ENCODE results near the gene AMPD2. TPM values are rescaled to one million over a fixed set of nuclear protein-coding genes. Genes with fewer than 3 reads are reported as not detected.

AMPD2 gene
- total and polyA plus RNA-seq, 7 experiments from 2014 or later: 26.2 to 403 (median 84.9) TPM

GRCh38 chr1:109598655-109599054, 21.0 kb upstream of the AMPD2 start:
- H3K27me3 Mint-ChIP-seq: no peaks in the 10 kb centered on the region
- peaks cover 0 to 7% of the 10 kb centered on the region in 2 donors for H3K4me1 ChIP-seq (ENCODE audit: control insufficient read depth in 2 of 2, insufficient read depth in 2 of 2, low read length in 2 of 2)
- H3K4me1 Mint-ChIP-seq: peaks cover 11 to 23% (median 23%) of the 10 kb centered on the region in 7 donors
- H3K9me3 Mint-ChIP-seq: no peaks in the 10 kb centered on the region
- H3K4me3 ChIP-seq (ENCODE audit: low read length): no peak overlapping the region
- peaks cover 0 to 13% (median 7%) of the 10 kb centered on the region in 5 donors for H3K36me3 Mint-ChIP-seq
- ATAC-seq: no peak
- intact Hi-C loops (cut with micrococcal nuclease): no loop called here
- H3K27ac ChIP-seq (ENCODE audit: low read depth, low read length): no peak overlapping the region
- POLR2A ChIA-PET: no interaction called here
- CTCF ChIA-PET: interaction anchor here (0.8 kb wide), 1 partner anchor 66 kb away, joined by 4 read pairs; no protein-coding TSS in a partner anchor
- DNase-seq: no peak
- H3K36me3 ChIP-seq (ENCODE audit: control insufficient read depth in 2 of 3, insufficient read depth in 3 of 3, low read length in 3 of 3): peaks cover 0 to under 1% (median 0%) of the 10 kb centered on the region in 3 experiments
- H3K9me3 ChIP-seq (ENCODE audit: control insufficient read depth in 2 of 3, low read length in 3 of 3): no peaks in the 10 kb centered on the region
- no peaks in the 10 kb centered on the region for H3K27me3 ChIP-seq (ENCODE audit: control insufficient read depth in 2 of 2, insufficient read depth in 2 of 2, low read length in 2 of 2)
- peak overlapping the region in 3 of 9 donors; percentile 6 to 66 (median 40) for H3K27ac Mint-ChIP-seq
- H3K4me3 Mint-ChIP-seq: no peak overlapping the region

GRCh38 chr1:109603229-109603628, 16.4 kb upstream of the AMPD2 start:
- Mint-ChIP-seq H3K9me3 (no peaks in the 10 kb centered on the region), H3K27me3 (no peaks in the 10 kb centered on the region), H3K4me1 (peaks cover 9 to 34% (median 24%) of the 10 kb centered on the region in 7 donors), H3K4me3 (peak overlapping the region in 3 of 10 donors; percentile 2 to 26 (median 25)), H3K27ac (peak overlapping the region in 4 of 9 donors; percentile 18 to 72 (median 43)), H3K36me3 (peaks cover 0 to 5% (median 0%) of the 10 kb centered on the region in 5 donors)
- peak in 2 of 9 donors; percentile 13 to 19 for DNase-seq
- Histone ChIP-seq H3K36me3 (ENCODE audit: control insufficient read depth in 2 of 3, insufficient read depth in 3 of 3, low read length in 3 of 3) (no peaks in the 10 kb centered on the region), H3K4me3 (ENCODE audit: low read length) (no peak overlapping the region), H3K27me3 (ENCODE audit: control insufficient read depth in 2 of 2, insufficient read depth in 2 of 2, low read length in 2 of 2) (no peaks in the 10 kb centered on the region), H3K27ac (ENCODE audit: low read depth, low read length) (no peak overlapping the region), H3K9me3 (ENCODE audit: control insufficient read depth in 2 of 3, low read length in 3 of 3) (no peaks in the 10 kb centered on the region), H3K4me1 (ENCODE audit: control insufficient read depth in 2 of 2, insufficient read depth in 2 of 2, low read length in 2 of 2) (peaks cover 0 to 9% of the 10 kb centered on the region in 2 donors)
- intact Hi-C loops (cut with micrococcal nuclease): loop anchor here in 1 of 2 donors (5.0 kb wide), 1 partner anchor 41 kb away; no protein-coding TSS in a partner anchor
- ATAC-seq: peak; percentile 59
- ChIA-PET CTCF (no interaction called here), POLR2A (no interaction called here)

DNA sequence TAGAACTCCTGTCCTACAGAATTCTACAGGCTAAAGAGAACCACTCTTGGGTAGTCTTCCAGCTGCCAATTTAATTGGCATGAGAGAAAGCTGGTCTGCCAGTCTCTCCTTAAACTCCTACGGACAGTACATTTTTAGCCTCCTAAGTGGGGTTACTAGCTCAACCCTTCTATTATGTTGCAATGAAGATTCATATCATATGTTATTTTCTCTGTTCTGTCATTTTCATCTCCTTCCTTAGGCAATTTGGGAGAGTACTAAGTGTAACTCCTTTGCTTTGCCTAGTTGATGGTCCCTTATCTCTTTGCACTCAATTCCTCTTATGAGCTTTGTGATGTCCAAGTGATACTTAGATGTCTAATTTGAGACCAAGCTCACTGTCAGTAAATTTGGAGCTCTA, 14.3 kb upstream of the AMPD2 start:
- DNase-seq (no peak), ATAC-seq (no peak)
- CTCF ChIA-PET: interaction anchor here (0.7 to 1.8 kb wide), 4 partner anchors 13 to 440 kb away, joined by 3 to 4 read pairs (median 3); partner anchors contain the start of gene GNAI3
- no peak overlapping the region for H3K27ac ChIP-seq (ENCODE audit: low read depth, low read length)
- no peak overlapping the region for H3K27ac Mint-ChIP-seq
- intact Hi-C loops (cut with micrococcal nuclease): no loop called here
- no peaks in the 10 kb centered on the region for H3K36me3 ChIP-seq (ENCODE audit: control insufficient read depth in 2 of 3, insufficient read depth in 3 of 3, low read length in 3 of 3)
- H3K4me1 Mint-ChIP-seq: peaks cover 4 to 34% (median 20%) of the 10 kb centered on the region in 7 donors
- H3K9me3 ChIP-seq (ENCODE audit: control insufficient read depth in 2 of 3, low read length in 3 of 3): no peaks in the 10 kb centered on the region
- H3K27me3 Mint-ChIP-seq: peaks cover 0 to 1% (median 0%) of the 10 kb centered on the region in 5 donors
- H3K36me3 Mint-ChIP-seq: no peaks in the 10 kb centered on the region
- H3K4me3 ChIP-seq (ENCODE audit: low read length): no peak overlapping the region
- H3K9me3 Mint-ChIP-seq: no peaks in the 10 kb centered on the region
- no peak overlapping the region for H3K4me3 Mint-ChIP-seq
- POLR2A ChIA-PET: interaction anchor here (0.9 to 1.2 kb wide), 2 partner anchors 8 to 57 kb away, joined by 3 read pairs; partner anchors contain the start of gene GNAI3
- peaks cover 0 to 9% of the 10 kb centered on the region in 2 donors for H3K4me1 ChIP-seq (ENCODE audit: control insufficient read depth in 2 of 2, insufficient read depth in 2 of 2, low read length in 2 of 2)
- no peaks in the 10 kb centered on the region for H3K27me3 ChIP-seq (ENCODE audit: control insufficient read depth in 2 of 2, insufficient read depth in 2 of 2, low read length in 2 of 2)

- Histone ChIP-seq H3K4me3 (ENCODE audit: low read length) (no peak overlapping the region), H3K27me3 (ENCODE audit: control insufficient read depth in 2 of 2, insufficient read depth in 2 of 2, low read length in 2 of 2) (no peaks in the 10 kb centered on the region), H3K9me3 (ENCODE audit: control insufficient read depth in 2 of 3, low read length in 3 of 3) (no peaks in the 10 kb centered on the region), H3K4me1 (ENCODE audit: control insufficient read depth in 2 of 2, insufficient read depth in 2 of 2, low read length in 2 of 2) (no peaks in the 10 kb centered on the region), H3K36me3 (ENCODE audit: control insufficient read depth in 2 of 3, insufficient read depth in 3 of 3, low read length in 3 of 3) (no peaks in the 10 kb centered on the region), H3K27ac (ENCODE audit: low read depth, low read length) (no peak overlapping the region)
- intact Hi-C loops (cut with micrococcal nuclease): no loop called here
- Mint-ChIP-seq H3K4me1 (peaks cover 0 to 4% (median 0%) of the 10 kb centered on the region in 7 donors), H3K4me3 (no peak overlapping the region), H3K9me3 (no peaks in the 10 kb centered on the region), H3K27ac (no peak overlapping the region), H3K27me3 (peaks cover 0 to 9% (median 0%) of the 10 kb centered on the region in 5 donors), H3K36me3 (no peaks in the 10 kb centered on the region)
- CTCF ChIA-PET: no interaction called here
- POLR2A ChIA-PET: interaction anchor here (1.3 kb wide), 1 partner anchor 10 kb away, joined by 4 read pairs; the partner anchor contains the start of genes AMPD2 and GNAT2
- no peak for DNase-seq
- no peak for ATAC-seq
These were observed 9.8 kb upstream of the AMPD2 start for GRCh38 chr1:109609881-109610280.

- H3K4me1 Mint-ChIP-seq: peaks cover 0 to 3% (median 1%) of the 10 kb centered on the region in 7 donors
- no peaks in the 10 kb centered on the region for H3K36me3 Mint-ChIP-seq
- DNase-seq (no peak), ATAC-seq (no peak)
- POLR2A ChIA-PET: interaction anchor here (0.7 to 1.0 kb wide), 2 partner anchors 8 to 46 kb away, joined by 3 to 4 read pairs; no protein-coding TSS in a partner anchor
- H3K27me3 ChIP-seq (ENCODE audit: control insufficient read depth in 2 of 2, insufficient read depth in 2 of 2, low read length in 2 of 2): no peaks in the 10 kb centered on the region
- intact Hi-C loops (cut with micrococcal nuclease): no loop called here
- H3K27ac ChIP-seq (ENCODE audit: low read depth, low read length): no peak overlapping the region
- H3K36me3 ChIP-seq (ENCODE audit: control insufficient read depth in 2 of 3, insufficient read depth in 3 of 3, low read length in 3 of 3): no peaks in the 10 kb centered on the region
- H3K9me3 ChIP-seq (ENCODE audit: control insufficient read depth in 2 of 3, low read length in 3 of 3): no peaks in the 10 kb centered on the region
- CTCF ChIA-PET: interaction anchor here (0.7 kb wide), 2 partner anchors 55 to 1532 kb away, joined by 3 to 5 read pairs; no protein-coding TSS in a partner anchor
- no peak overlapping the region for H3K4me3 ChIP-seq (ENCODE audit: low read length)
- no peaks in the 10 kb centered on the region for H3K9me3 Mint-ChIP-seq
- peaks cover 0 to 9% (median 0%) of the 10 kb centered on the region in 5 donors for H3K27me3 Mint-ChIP-seq
- no peak overlapping the region for H3K4me3 Mint-ChIP-seq
- H3K4me1 ChIP-seq (ENCODE audit: control insufficient read depth in 2 of 2, insufficient read depth in 2 of 2, low read length in 2 of 2): no peaks in the 10 kb centered on the region
- no peak overlapping the region for H3K27ac Mint-ChIP-seq
These were observed 8.9 kb upstream of the AMPD2 start for GRCh38 chr1:109610609-109611307.

GRCh38 chr1:109611308-109611990, 8.2 kb upstream of the AMPD2 start:
- ChIA-PET CTCF (interaction anchor here (0.7 kb wide), 2 partner anchors 19 to 1532 kb away, joined by 3 read pairs; no protein-coding TSS in a partner anchor), POLR2A (interaction anchor here (0.5 to 1.0 kb wide), 2 partner anchors 21 to 47 kb away, joined by 3 to 4 read pairs; no protein-coding TSS in a partner anchor)
- intact Hi-C loops (cut with micrococcal nuclease): no loop called here
- Mint-ChIP-seq H3K9me3 (no peaks in the 10 kb centered on the region), H3K27me3 (peaks cover 0 to 9% (median 0%) of the 10 kb centered on the region in 5 donors), H3K36me3 (no peaks in the 10 kb centered on the region), H3K27ac (no peak overlapping the region), H3K4me1 (peaks cover 5 to 10% (median 8%) of the 10 kb centered on the region in 7 donors), H3K4me3 (no peak overlapping the region)
- Histone ChIP-seq H3K4me3 (ENCODE audit: low read length) (no peak overlapping the region), H3K36me3 (ENCODE audit: control insufficient read depth in 2 of 3, insufficient read depth in 3 of 3, low read length in 3 of 3) (no peaks in the 10 kb centered on the region), H3K27ac (ENCODE audit: low read depth, low read length) (no peak overlapping the region), H3K4me1 (ENCODE audit: control insufficient read depth in 2 of 2, insufficient read depth in 2 of 2, low read length in 2 of 2) (no peaks in the 10 kb centered on the region), H3K9me3 (ENCODE audit: control insufficient read depth in 2 of 3, low read length in 3 of 3) (no peaks in the 10 kb centered on the region), H3K27me3 (ENCODE audit: control insufficient read depth in 2 of 2, insufficient read depth in 2 of 2, low read length in 2 of 2) (no peaks in the 10 kb centered on the region)
- no peak for DNase-seq
- no peak for ATAC-seq
